T-helper 2 cell treated with Interferon-gamma antibody and Interleukin-4, amounts not matched to agents 5 μg/mL and 100 μg/mL, for 36 hours (primary cell): Measurements from ENCODE around the gene OR10V1.

Source experiments
- DNase-seq: peaks from one replicate; pipeline ENCODE4 v3.0.0; 2021; ENCODE audit warnings: low spot score
- H3K27ac Mint-ChIP-seq: one replicate; pipeline ENCODE4 v1.8.0; 2021; ENCODE audit warnings: mild to moderate bottlenecking, mixed read lengths
- H3K27me3 Mint-ChIP-seq: one replicate; pipeline ENCODE4 v1.8.0; 2021; ENCODE audit warnings: low read depth, mixed read lengths
- H3K36me3 Mint-ChIP-seq: one replicate; pipeline ENCODE4 v1.8.0; 2021; ENCODE audit warnings: low read depth, mixed read lengths
- H3K4me1 Mint-ChIP-seq: one replicate; pipeline ENCODE4 v1.8.0; 2021; ENCODE audit warnings: low read depth, mixed read lengths
- H3K4me3 Mint-ChIP-seq: one replicate; pipeline ENCODE4 v1.8.0; 2022; ENCODE audit warnings: mild to moderate bottlenecking, moderate library complexity, mixed read lengths
- H3K9me3 Mint-ChIP-seq: one replicate; pipeline ENCODE4 v1.8.0; 2021; ENCODE audit warnings: mixed read lengths

The OR10V1 gene

GRCh38 chr11:59669611-59670009 lies 44.0 kb downstream of the OR10V1 start:
- DNase-seq = no peak
- peak overlapping the region; percentile 97 for H3K27ac Mint-ChIP-seq
- no peaks in the 10 kb centered on the region for H3K27me3 Mint-ChIP-seq
- H3K4me1 Mint-ChIP-seq = peaks cover 31% of the 10 kb centered on the region
- no peaks in the 10 kb centered on the region for H3K9me3 Mint-ChIP-seq
- H3K4me3 Mint-ChIP-seq = peak overlapping the region; percentile 94
- peaks cover 23% of the 10 kb centered on the region for H3K36me3 Mint-ChIP-seq

DNA sequence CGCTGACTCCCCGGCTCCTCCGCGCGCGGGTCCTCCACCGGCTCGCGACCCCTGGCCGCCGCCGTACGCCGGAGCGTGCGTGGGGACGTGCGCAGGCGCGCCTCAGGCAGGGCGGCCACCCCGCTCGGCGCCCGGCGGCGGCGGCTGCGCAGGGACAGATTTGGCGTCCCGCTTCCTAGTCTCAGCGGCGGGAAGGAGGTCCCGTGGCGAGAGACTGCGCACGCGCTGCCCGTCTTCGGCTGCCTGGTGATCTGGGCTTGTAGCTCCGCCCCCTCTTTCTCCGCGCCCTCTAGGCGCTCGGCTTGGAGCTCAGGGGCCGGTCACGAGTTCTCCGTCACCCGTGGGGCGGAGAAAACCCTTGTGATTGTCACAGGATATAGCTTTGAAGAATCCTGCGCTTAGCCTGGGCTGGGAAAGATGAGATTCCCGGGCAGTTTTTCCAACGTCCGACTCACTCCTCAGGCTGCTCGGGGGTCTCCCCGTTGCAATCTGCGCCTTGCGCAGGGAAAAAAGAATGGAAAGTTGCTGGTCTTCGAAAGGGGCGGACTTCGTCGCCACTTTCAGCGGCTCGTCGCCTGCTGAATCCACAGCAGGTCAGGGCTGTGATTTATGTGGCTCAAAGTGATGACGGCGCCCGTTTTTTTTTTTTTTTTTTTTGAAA lies 44.6 kb downstream of the OR10V1 start, which contains the start of gene PATL1:
Gene PATL1, minus strand, starts transcription at position 88 of the 661 bp plus-strand sequence. CDS start 142 bp downstream, outside the sequence.
- peak within 1 kb of the TSS; percentile 97 for H3K27ac Mint-ChIP-seq
- no peaks in the 10 kb centered on the region for H3K9me3 Mint-ChIP-seq
- H3K36me3 Mint-ChIP-seq = peaks cover 26% of the 10 kb centered on the region
- H3K4me3 Mint-ChIP-seq = peak within 1 kb of the TSS; percentile 94
- peak; percentile 99 for DNase-seq
- H3K27me3 Mint-ChIP-seq = no peaks in the 10 kb centered on the region
- H3K4me1 Mint-ChIP-seq = peaks cover 31% of the 10 kb centered on the region

DNA sequence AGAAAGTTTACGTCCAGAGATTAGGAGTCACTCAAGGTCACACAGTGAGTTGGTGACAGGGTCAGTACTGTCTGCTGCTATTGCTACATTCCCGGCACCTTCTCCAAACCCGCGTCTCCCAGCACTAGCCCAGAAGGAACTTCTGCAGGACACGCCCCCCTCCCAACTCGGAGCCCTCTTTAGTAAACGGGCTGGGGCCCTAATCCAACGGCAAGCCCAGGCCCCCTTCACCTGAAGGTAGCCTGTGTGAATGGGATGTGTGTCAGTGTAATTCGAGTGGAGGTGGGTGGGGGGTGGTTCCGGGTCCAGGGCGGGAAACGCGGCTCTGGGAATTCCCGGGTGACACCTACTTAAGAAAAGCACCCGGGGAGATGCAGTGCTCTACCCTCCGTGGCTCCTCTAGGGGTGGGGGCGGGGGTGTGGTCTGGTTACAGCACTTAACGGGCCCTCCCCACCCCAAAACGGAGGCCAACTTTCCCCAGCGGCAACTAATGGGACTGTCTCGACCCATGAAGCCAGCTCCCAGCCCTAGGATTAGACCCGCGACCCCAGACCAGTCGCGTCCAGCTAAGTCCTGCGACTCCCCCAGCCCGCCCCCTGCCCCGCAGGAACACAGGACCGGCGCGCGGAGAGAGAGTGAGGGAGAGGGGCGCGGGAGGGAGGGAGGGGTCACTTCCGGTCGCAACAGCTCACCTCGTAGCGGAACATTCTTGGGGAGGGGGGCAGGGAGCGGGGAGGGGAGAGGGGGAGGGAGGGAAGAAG lies 45.3 kb downstream of the OR10V1 start:
- H3K27ac Mint-ChIP-seq = peak overlapping the region; percentile 89
- peak; percentile 40 for DNase-seq
- peaks cover 28% of the 10 kb centered on the region for H3K36me3 Mint-ChIP-seq
- no peaks in the 10 kb centered on the region for H3K27me3 Mint-ChIP-seq
- H3K4me1 Mint-ChIP-seq = peaks cover 33% of the 10 kb centered on the region
- peak overlapping the region; percentile 89 for H3K4me3 Mint-ChIP-seq
- no peaks in the 10 kb centered on the region for H3K9me3 Mint-ChIP-seq

- H3K27me3 Mint-ChIP-seq = no peaks in the 10 kb centered on the region
- peak overlapping the region; percentile 89 for H3K27ac Mint-ChIP-seq
- no peaks in the 10 kb centered on the region for H3K9me3 Mint-ChIP-seq
- peaks cover 33% of the 10 kb centered on the region for H3K36me3 Mint-ChIP-seq
- peaks cover 37% of the 10 kb centered on the region for H3K4me1 Mint-ChIP-seq
- peak overlapping the region; percentile 89 for H3K4me3 Mint-ChIP-seq
- DNase-seq = no peak
Observed at GRCh38 chr11:59667812-59668187, 45.8 kb downstream of the OR10V1 start.

DNA sequence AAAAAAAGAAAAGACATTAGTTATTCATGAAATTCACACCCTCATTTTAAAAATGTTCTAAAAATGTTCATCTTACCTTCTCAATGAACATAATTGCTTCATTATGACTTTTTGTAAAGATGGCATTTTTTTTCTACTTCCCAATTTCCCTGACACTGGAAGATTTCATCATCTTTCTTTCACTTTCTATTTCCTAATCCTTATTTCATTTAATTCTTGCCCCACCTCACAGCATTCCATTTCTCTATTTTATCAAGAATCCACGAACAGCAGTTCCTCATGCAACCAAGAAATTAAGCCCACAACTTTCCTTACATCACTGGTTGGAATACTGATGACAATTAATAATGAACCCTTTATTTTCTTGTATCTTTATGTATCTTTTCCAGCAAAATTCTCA lies 46.7 kb downstream of the OR10V1 start:
- peaks cover 40% of the 10 kb centered on the region for H3K4me1 Mint-ChIP-seq
- no peaks in the 10 kb centered on the region for H3K9me3 Mint-ChIP-seq
- H3K27me3 Mint-ChIP-seq = no peaks in the 10 kb centered on the region
- H3K27ac Mint-ChIP-seq = peak overlapping the region; percentile 16
- H3K4me3 Mint-ChIP-seq = peak overlapping the region; percentile 89
- peaks cover 33% of the 10 kb centered on the region for H3K36me3 Mint-ChIP-seq
- DNase-seq = no peak
